Endothelial cell of umbilical vein (primary cell): Measurements from ENCODE around the gene PLK4. TPM values are rescaled to one million over a fixed set of nuclear protein-coding genes. Genes with fewer than 3 reads are reported as not detected.

Source experiments
- BruUV-seq: library from RNA; stranded (reverse); fragments of 400-500 nt; replicated peaks from 2 replicates; lab custom pipeline; 2021; lab: Mats Ljungman, UMichigan
- CTCF ChIA-PET: fragments of 300-600, 350-600 bp; sonication (Branson Sonifier 250); formaldehyde crosslinking; loops from one replicate; lab custom pipeline; 2021; ENCODE audit warnings: antibody characterized with exemption, inconsistent platforms; lab: Charles Lee
- POLR2A ChIA-PET: fragments of 300-600, 350-600 bp; sonication (Branson Sonifier 250); formaldehyde crosslinking; loops from one replicate; lab custom pipeline; 2021; ENCODE audit warnings: antibody characterized with exemption, inconsistent platforms; lab: Charles Lee
- DNase-seq: peaks from one replicate; pipeline ENCODE4 v3.0.0-alpha.2; 2011; ENCODE audit warnings: low read depth, low spot score
- FAIRE-seq: peaks from 2 replicates; lab custom pipeline; 2011; peaks lifted over from hg19 to GRCh38; lab: Jason Lieb, UNC
- H2AFZ ChIP-seq: 2 replicates; pipeline ENCODE4 v1.6.0; 2012; ENCODE audit warnings: low read depth, low read length, control low read depth, inconsistent platforms
- H3K27ac ChIP-seq: 2 replicates; pipeline ENCODE4 v1.5.1; 2011; ENCODE audit warnings: low read depth, mild to moderate bottlenecking, control low read depth, low read length, moderate library complexity; ENCODE audit not compliant: insufficient read depth
- H3K27me3 ChIP-seq, 2 experiments: 2 replicates each; pipeline versions ENCODE4 v1.6.0 to v1.6.1; 2011; ENCODE audit warnings: low read length in 2 of 2, mixed read lengths in 1 of 2; ENCODE audit not compliant: control insufficient read depth in 2 of 2, insufficient read depth in 2 of 2
- H3K36me3 ChIP-seq, 2 experiments: 2 replicates in 1 of 2; 3 replicates in 1 of 2; pipeline ENCODE4 v1.5.1; 2011; ENCODE audit warnings: low read length in 2 of 2, mild to moderate bottlenecking in 1 of 2, moderate library complexity in 1 of 2; ENCODE audit not compliant: control insufficient read depth in 2 of 2, insufficient read depth in 2 of 2; ENCODE audit errors: extremely low read depth in 1 of 2
- H3K4me1 ChIP-seq: 3 replicates; pipeline ENCODE4 v1.5.1; 2011; ENCODE audit warnings: mild to moderate bottlenecking, low read length; ENCODE audit not compliant: control insufficient read depth, insufficient read depth; ENCODE audit errors: extremely low read depth
- H3K4me2 ChIP-seq: 2 replicates; pipeline ENCODE4 v1.6.1; 2011; ENCODE audit warnings: low read length, control low read depth, mixed read lengths; ENCODE audit not compliant: insufficient read depth
- H3K4me3 ChIP-seq, 3 experiments: fragments of 200-600 bp in 1 of 3; sonication (generic), shearing (Covaris generic) in 1 of 3; replicated peaks in 1 of 3; 2 replicates each; pipeline ENCODE4 v1.5.1; 2011 to 2016; ENCODE audit warnings: control low read depth in 3 of 3, low read length in 3 of 3, mild to moderate bottlenecking in 2 of 3, inconsistent platforms in 1 of 3, low read depth in 1 of 3, moderate library complexity in 1 of 3; ENCODE audit not compliant: insufficient read depth in 1 of 3
- H3K79me2 ChIP-seq: 2 replicates; pipeline ENCODE4 v1.6.0; 2012; ENCODE audit warnings: low read length, inconsistent platforms; ENCODE audit not compliant: control insufficient read depth, insufficient read depth
- H3K9ac ChIP-seq: replicated peaks from 2 replicates; pipeline ENCODE3; 2011; ENCODE audit warnings: low read length, control low read depth; ENCODE audit not compliant: insufficient read depth; ENCODE audit errors: extremely low read depth
- H3K9me1 ChIP-seq: replicated peaks from 3 replicates; pipeline ENCODE4 v1.6.0; 2011; ENCODE audit warnings: mild to moderate bottlenecking, low read length; ENCODE audit not compliant: control insufficient read depth, insufficient read depth; ENCODE audit errors: extremely low read depth
- H3K9me3 ChIP-seq: replicated peaks from 2 replicates; pipeline ENCODE4 v1.5.1; 2012; ENCODE audit warnings: low read length, inconsistent platforms; ENCODE audit not compliant: control insufficient read depth, insufficient read depth
- H4K20me1 ChIP-seq: replicated peaks from 2 replicates; pipeline ENCODE3; 2011; ENCODE audit warnings: mild to moderate bottlenecking, low read length; ENCODE audit not compliant: control insufficient read depth, insufficient read depth; ENCODE audit errors: extremely low read depth
- CTCF ChIP-seq, 2 donors: IDR thresholded peaks; 1 replicate in 1 of 2; 2 replicates in 1 of 2; pipeline ENCODE4 v1.5.1; 2011; ENCODE audit warnings: low read length in 2 of 2, mild to moderate bottlenecking in 2 of 2, moderate library complexity in 2 of 2, control low read depth in 1 of 2, inconsistent platforms in 1 of 2, low read depth in 1 of 2; ENCODE audit not compliant: insufficient read depth in 1 of 2; ENCODE audit errors: extremely low read depth in 1 of 2
- EZH2 ChIP-seq: IDR thresholded peaks from 2 replicates; pipeline ENCODE4 v1.6.1; 2012; ENCODE audit warnings: borderline replicate concordance, low read depth, mild to moderate bottlenecking, moderate library complexity, low read length, inconsistent platforms; ENCODE audit not compliant: severe bottlenecking
- FOS ChIP-seq: IDR thresholded peaks from 2 replicates; pipeline ENCODE4 v1.6.1; 2011; ENCODE audit warnings: mild to moderate bottlenecking, low read length, moderate library complexity, borderline replicate concordance; ENCODE audit not compliant: insufficient read depth
- GATA2 ChIP-seq: IDR thresholded peaks from 2 replicates; pipeline ENCODE4 v1.7.0; 2011; ENCODE audit warnings: low read depth, mild to moderate bottlenecking, moderate library complexity, mixed read lengths, low read length; ENCODE audit not compliant: insufficient read length, insufficient read depth
- JUN ChIP-seq: IDR thresholded peaks from 2 replicates; pipeline ENCODE4 v1.6.1; 2011; ENCODE audit warnings: borderline replicate concordance, low read depth; ENCODE audit not compliant: insufficient read length, insufficient read depth
- MAX ChIP-seq: IDR thresholded peaks from 2 replicates; pipeline ENCODE4 v1.6.1; 2011; ENCODE audit not compliant: insufficient read depth, insufficient read length
- POLR2A ChIP-seq: IDR thresholded peaks from 2 replicates; pipeline ENCODE4 v1.6.1; 2012; ENCODE audit warnings: low read depth, mild to moderate bottlenecking, control low read depth, low read length
- POLR2AphosphoS5 ChIP-seq: IDR thresholded peaks from 2 replicates; pipeline ENCODE4 v1.6.1; 2012; ENCODE audit warnings: low read depth, mild to moderate bottlenecking, control low read depth, low read length, moderate library complexity; ENCODE audit not compliant: insufficient read depth
- dilution Hi-C: fragments of 300-500 bp; cut with MboI; formaldehyde crosslinking; loops from one replicate; pipeline ENCODE4 v1.15.0; 2019; ENCODE audit warnings: low sequenced_read_pairs; ENCODE audit not compliant: extremely low pct_ligation_motif_present
- intact Hi-C: fragments of 100-400 bp; cut with micrococcal nuclease; formaldehyde crosslinking; loops from one replicate; pipeline ENCODE4 v1.10.0; 2022
- polyA plus RNA-seq, 4 experiments: library from polyadenylated mRNA; depleted of rRNA in 3 of 4; stranded (reverse) in 3 of 4; unstranded in 1 of 4; fragments of >200 nt; gene quantifications; 2 replicates each; pipeline versions ENCODE4 v1.2.1 to v1.2.3, GENCODE V29; 2011 to 2012; ENCODE audit warnings: missing spikeins in 1 of 4
- total RNA-seq: library from RNA; stranded (reverse); gene quantifications from 2 replicates; pipeline ENCODE4 v1.2.3, GENCODE V29; 2021

PLK4 gene
- total and polyA plus RNA-seq, 2 donors (not counting 3 experiments of a cell fraction or from before 2014, with no cell fraction given) = 13.7 to 37.7 TPM

GRCh38 chr4:127849505-127850234 lies 31.0 kb upstream of the PLK4 start:
- Histone ChIP-seq H3K4me3 (no peak overlapping the region), H2AFZ (no peak overlapping the region), H3K79me2 (no peaks in the 10 kb centered on the region), H3K9me3 (peaks cover 3% of the 10 kb centered on the region), H3K4me2 (peak overlapping the region; percentile 38), H3K9ac (no peak overlapping the region), H3K9me1 (no peaks in the 10 kb centered on the region), H4K20me1 (no peaks in the 10 kb centered on the region), H3K27ac (no peak overlapping the region), H3K4me1 (no peaks in the 10 kb centered on the region), H3K36me3 (no peaks in the 10 kb centered on the region), H3K27me3 (no peaks in the 10 kb centered on the region)
- TF ChIP-seq POLR2AphosphoS5 = peak; percentile 31
- peak; percentile 32 for TF ChIP-seq FOS
- no peak for TF ChIP-seq EZH2
- peak; percentile 67 for TF ChIP-seq GATA2
- TF ChIP-seq MAX = no peak
- no peak for TF ChIP-seq CTCF (IDR thresholded peaks at IDR 0.05; ENCODE audit: extremely low read depth in 1 of 2, insufficient read depth in 1 of 2, low read depth in 1 of 2, low read length in 2 of 2)
- no peak for TF ChIP-seq POLR2A
- TF ChIP-seq JUN = no peak
- BruUV-seq = no TSS peak
- FAIRE-seq = peak; percentile 70
- ChIA-PET CTCF (interaction anchor here (0.8 kb wide), 1 partner anchor 116 kb away, joined by 3 read pairs; the partner anchor contains the start of genes ABHD18 and MFSD8), POLR2A (no interaction called here)
- DNase-seq = peak; percentile 37
- intact Hi-C loops (no loop called here), dilution Hi-C loops (no loop called here)
